ENCODE results near the gene ANAPC7.
"Not testable (repeated sequence)": the region's sequence is repeated elsewhere in the genome, so short reads cannot be mapped to it uniquely, and the experiment has no call there.

Gene ANAPC7

DNA sequence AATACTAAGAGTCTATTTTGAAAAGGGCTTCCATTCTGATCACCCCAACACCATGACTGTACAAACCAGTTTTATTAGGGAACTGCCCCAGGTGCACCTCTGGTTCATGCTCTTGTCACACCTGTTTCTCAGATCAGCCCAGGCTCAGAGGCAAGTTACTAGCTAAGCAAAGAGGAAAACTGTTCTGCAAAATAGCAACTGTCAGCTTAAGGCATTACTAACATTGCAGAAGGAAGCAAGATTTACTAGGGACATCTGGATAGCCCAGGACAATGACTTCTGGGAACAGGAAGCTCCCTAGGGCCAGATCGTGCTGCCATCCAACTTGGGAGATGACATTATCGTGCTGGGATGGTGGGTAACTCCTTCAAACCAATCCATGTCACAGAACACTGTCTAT, 30.1 kb downstream of the ANAPC7 start:
- no peak for DNase-seq

DNA sequence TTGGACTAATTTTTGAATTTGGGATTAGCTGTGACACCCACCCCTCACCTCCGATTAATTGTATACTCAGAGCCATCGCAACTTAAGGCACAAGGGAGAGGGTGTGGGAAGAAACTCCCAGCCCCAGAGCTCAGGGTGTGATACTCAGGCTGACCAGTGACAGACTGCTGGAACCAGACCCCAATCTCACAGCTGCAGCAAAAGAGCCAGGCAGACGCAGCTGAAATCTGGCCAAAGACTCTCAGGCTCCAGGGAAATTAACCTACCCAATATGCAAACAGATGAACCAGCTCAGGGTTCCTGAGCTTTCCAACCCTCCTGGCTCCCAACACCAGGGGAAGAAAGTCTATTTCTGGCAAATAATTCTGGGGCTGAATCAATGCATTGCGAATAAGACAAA, 30.5 kb downstream of the ANAPC7 start:
- DNase-seq, result no peak

DNA sequence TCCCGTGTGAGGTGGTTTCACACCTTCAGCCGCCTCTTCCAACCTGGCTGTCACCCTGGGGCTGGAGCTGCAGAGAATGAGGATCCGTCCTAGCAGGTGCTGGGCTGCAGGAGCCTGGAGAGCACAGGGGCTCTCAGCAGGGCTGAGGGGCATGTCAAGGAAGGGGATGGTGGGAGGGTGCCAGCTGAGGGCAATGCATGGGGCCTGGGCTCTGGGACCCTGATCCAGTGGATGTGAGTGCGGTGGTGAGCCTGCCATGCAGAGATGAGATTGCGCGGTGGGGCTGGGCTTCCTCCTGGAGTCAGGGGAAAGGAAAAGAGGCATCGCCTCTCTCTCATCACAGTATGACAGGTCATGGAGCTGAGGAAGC, 31.5 kb downstream of the ANAPC7 start:
- DNase-seq, result no peak

DNA sequence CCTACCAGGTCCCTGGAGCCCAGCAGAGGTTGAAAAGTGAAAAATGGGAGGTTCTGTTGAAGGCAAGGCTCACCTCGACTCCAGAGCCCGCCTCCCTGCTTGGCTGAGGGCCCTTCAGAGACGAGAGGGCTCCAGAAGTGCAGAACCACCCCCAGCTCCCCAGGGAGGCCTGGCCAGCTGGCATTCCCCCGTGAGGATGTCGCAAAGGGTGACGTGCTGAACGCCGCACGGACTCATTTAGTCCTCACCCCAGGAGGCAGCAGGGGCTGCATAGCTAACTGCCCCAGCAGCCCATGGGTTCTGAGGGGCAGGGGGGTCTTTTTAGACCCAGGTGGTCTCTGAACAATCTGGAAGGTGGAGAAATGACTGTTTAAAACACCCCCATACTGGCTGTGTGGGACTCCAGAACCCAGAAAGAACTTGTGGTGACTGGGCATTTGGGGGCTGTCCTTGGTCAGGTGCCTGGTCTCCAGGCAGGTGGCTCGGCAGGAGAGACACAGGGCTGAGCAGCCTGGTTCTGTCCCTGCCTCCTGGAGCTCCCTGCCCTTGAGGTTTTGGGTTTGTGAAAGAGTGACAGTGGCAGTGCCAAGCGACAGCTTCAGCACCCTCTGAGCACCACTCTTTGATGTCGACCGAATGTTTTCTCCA, 32.0 kb downstream of the ANAPC7 start:
- no peak for DNase-seq

DNA sequence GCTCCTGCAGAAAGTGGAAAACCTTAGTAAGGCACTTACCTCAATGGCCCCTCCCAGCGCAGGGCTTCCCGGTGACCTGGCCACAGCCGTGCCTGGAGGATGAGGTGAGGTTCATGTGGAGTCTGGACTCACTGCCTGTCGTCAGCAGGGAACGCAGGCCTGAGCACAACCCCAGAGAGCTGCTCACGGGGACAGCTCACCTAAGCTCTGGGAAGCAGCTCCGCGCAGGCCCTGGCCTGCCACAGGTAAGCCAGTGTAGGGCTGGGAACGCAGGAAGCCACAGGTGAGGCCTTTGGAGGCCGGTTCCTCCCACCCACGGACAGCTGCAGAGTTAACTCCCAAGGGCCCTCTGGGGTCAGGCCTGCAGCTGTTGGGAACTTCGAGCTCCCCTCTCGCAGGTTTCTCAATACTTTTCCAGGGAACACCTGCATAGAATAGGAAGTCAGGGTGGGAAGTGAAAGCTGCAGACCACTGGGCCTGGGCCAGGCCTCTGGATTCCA, 32.7 kb downstream of the ANAPC7 start:
- no peak for DNase-seq

DNA sequence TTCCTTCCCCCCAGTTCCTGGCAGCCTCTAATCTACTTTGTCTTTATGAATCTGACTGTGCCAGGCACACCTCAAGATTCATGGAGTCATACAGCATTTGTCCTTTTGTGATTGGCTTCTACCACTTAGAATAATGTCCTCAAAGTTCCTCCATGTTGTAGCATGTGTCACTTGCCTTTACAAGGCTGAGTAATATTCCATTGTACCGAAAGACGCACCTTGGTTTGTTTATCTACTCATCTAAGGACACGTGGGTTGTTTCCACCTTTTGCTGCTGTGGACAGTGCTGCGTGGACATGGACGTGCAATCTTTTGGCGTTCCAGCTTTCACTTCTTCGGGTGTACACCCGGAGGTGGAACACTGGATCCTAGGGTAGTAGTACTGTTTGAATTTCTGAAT, 33.5 kb downstream of the ANAPC7 start:
- no peak for DNase-seq

DNA sequence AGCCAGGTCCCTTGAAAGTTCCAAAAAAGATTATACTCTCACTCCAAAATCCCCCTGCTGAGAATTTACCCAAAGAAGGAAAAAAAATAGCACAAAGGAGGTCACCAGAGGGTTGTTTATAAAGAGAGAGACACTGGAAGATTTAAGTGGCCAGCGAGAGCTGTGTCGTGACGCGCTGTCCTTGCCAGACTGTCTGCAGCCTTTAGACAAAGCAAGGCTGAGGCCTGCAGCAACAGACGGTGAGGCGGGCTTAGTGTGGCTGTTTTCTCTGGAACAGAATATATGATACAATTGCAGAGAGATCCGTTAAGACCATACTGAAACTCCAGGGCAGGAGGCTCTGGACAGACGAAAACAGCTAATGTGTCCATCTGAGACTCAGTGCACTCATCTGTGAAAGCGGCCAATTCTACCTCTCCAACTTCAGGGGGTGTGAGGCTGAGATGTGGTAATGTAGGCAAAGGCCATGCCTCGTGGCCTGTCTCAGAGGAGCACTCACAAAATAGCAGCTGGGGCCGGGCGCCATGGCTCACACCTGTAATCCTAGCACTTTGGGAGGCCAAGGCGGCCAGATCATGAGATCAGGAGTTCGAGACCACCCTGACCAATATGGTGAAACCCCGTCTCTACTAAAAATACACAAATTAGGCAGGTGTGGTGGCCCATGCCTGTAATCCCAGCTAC, 36.2 kb downstream of the ANAPC7 start:
- DNase-seq, result peak; percentile 47

DNA sequence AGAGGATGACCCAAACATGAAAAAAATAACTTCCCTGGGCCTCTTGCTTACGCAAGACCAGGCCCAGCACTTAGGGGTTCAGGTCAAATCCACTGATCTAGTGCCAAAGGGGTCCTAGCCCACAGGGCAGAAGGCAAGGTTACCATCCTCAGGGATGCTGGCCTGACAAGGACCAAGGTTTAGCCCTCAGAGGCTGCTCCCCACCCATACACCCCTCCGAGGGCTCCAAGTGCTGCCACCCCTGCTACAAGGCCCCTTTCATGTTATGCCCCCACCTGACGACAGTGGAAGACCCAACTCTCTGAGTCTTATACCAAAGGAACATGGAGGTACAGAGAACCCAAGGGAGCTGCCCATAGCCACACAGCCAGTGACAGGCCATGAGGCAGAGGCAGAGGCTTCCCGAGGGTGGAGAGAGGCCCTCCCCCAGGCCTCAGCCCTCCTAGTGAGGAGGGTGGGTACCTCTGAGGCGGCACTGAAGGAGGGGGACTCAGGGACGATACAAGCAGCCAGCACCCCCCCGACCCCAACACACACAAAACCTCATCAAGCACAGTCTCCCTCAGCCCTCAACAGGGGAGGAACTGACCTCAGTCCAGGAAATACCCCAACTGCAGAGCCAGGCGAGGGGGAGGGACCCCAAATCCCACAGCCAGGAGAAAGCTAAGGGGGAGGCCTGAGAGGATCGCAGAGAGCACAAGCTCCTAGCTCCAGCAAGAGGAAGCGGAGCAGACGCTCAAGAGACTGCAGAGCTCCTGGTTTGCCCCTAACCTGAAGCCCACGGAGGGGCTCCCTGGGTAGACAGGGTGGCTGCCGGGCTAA, 37.0 kb downstream of the ANAPC7 start:
- DNase-seq, result no peak

DNA sequence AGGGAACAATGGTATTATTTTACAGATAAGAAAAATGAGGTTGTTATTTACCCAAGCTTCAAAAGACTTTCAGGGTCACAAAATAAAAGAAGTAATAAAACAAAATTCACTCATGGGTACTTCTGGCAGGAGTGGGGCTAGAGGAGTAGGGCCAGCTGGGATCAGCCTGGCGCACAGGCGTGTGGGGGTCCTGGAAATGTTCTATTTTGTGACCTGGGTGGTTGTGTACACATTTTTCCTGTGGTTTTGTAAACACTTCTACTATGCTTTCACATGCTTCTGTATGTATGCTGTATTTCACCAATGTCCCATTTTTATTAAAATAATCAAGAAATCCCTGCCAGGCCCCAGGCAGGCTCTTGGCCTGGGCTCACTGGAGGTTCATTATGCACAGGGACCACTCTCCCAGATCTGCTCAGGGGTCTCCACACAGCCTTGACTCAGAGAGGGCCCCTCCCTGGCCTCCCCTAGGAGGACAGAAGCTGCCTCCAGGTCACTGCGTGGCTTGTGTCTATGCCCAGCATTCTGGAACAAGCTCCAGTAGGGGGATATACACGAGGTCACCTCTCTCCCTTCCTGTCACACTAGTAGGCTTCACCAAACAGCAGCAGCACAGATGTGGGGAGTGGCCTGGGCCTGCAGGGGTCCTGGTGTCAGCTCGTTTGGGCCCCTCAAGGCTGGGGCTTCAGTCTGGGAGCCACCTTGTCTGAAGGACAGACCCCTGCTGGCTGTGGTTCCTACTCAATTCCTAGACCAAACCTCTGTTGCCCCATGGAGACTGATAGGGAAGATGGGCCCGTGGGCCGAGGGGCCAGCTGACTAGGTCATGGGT, 37.8 kb downstream of the ANAPC7 start:
- no peak for DNase-seq

DNA sequence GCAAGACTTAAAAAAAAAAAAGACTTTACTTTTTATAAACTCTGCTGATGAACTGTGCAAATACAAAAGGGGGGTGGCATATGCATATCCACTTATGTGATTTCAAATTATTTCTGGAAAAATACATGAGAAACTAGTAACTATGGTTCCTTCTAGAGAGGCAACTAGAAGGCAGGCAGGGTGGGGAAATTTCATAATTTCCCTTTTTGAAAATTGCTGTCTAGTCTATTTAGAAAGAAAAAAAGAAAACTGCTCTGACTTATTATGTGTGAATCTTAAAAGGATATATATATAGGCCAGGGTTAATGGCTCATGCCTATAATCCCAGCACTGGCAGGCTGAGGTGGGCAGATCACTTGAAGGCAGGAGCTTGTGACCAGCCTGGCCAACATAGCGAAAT, 42.3 kb downstream of the ANAPC7 start:
- no peak for DNase-seq

DNA sequence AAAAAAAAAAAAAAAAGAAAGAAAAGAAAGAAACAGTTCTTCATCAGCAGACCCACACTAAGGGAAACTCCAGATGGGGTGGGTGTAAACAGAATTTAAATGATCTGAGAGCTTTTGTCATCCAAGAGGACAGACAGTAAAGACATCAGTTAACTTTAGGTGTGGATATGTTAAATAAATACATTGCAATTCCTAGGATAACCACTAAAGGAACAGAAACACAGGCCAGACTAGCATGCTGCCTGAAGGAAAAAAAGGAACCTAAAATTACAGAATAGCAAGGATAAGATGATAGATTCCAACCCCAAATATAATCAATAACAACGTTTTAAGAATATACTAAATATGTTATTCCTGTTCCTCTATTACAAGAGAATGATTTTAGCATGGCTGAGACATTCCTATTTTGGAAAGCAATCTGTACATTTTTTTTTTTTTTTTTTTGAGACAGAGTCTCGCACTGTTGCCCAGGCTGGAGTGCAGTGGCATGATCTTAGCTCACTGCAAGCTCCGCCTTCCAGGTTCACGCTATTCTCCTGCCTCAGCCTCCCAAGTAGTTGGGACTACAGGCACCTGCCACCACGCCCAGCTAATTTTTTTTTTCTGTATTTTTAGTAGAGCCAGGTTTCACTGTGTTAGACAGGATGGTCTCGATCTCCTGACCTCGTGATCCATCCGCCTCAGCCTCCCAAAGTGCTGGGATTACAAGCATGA, 45.0 kb downstream of the ANAPC7 start:
- not testable (repeated sequence) for DNase-seq

DNA sequence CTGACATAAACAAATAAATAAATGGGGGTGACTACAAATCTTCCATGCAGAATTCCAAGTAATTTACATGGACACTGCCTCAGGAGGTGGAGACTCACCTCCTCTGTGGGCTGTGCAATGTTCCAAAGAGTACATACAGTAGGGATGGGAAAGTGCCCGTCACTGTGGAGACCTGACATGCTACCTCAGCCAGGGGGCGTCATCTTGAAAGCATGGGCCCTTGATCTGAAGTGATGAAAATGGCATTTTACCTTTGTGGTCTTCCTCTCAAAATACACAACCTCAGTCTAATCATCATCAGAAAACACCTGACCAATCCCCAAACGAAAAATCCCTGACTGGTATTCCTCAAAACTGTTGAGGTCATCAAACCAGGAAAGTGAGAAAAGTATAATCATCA, 48.4 kb downstream of the ANAPC7 start:
- no peak for DNase-seq

DNA sequence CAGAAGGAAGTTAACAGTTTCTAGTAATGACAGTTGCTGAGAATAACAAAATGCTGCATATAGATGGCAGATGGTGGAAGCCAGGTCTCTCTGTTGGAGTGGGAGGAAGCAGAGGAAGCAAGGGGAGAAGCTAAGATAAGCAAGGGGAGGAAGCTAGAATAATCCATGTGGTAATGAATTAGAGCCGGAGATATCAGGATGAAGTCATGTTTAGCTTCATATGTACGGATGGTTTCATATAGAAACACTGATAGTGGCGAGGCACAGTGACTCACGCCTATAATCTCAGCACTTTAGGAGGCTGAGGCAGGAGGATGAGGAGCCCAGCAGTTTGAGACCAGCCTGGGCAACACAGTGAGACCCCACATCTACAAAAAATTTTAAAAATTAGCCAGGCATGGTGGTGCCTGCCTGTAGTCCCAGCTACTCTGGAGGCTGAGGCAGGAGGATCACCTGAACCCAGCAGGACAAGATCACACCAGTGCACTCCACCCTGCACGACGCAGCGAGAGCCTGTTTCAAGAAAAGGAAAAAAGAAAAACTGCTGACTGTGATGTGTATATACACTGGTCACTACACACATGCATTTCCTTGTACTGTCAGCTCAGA, 49.2 kb downstream of the ANAPC7 start:
- no peak for DNase-seq

DNA sequence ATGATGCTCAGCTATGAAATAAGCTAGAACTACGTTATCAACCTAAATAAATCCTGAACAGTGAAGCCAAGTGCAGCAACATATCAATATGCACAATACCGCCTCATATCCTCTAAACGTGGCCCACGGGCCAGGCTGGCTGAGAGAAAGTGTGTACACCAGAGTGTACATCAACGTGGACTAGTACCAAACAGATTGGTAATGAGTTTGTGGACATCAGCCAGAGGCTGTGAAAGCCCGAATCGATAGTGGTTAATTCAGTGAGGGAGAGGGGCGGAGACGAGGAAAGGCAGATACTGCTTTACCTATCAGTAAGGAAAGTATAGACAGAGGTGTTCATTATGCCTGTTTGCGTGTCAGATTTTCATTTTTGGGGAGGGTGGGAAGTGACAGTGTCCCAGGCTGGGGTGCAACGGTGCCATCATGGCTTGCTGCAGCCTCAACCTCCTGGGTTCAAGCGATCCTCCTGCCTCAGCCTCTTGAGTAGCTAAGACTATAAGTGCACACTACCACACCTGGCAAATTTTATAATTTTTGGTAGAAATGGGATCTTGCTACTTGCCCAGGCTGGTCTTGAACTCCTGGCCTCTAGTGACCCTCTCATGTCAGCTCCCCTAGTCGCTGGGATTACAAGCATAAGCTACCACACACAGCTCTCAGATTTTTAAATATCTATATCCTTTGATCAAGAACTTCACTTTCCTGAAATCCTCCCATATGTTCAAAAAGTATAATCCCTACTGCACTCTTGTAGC, 50.1 kb downstream of the ANAPC7 start:
- DNase-seq, result no peak

DNA sequence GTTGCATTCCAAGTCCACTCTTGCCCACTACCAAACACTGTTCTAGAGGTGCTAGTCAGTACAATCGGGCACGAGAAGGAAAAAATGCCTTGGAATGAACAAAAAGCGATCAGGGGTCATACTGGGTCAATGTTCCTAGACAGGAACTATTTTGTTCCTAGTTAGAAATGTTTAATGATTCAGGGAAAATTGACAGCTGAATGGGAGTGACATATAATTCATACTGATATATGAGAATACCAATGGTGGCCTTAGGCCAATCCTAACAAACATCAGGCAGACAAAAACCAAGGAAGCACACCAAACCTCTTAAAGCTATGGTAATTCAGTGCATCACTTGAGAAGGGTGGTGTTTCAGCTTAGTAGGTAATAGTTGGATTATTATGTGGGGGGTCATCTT, 51.1 kb downstream of the ANAPC7 start:
- DNase-seq, result no peak

DNA sequence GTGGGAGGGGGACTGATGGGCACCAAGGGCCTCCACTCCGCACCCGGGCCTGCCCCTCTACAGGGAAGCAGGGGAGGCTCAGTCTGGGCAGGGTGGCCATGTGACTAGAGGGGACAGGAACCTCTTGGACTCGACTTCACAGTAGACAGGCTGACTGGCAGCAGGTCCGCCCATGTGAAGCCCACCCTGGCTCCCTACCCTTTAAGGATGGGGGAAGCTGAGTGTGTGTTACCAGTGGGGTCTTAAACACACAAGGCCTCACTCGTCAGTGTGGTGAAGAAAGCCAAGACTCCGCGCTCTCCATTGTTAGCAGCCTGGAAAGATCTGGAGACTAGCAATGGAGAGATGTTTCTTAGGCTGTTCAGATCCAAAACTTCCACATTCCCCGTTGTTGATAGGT, 52.4 kb downstream of the ANAPC7 start:
- no peak for DNase-seq

DNA sequence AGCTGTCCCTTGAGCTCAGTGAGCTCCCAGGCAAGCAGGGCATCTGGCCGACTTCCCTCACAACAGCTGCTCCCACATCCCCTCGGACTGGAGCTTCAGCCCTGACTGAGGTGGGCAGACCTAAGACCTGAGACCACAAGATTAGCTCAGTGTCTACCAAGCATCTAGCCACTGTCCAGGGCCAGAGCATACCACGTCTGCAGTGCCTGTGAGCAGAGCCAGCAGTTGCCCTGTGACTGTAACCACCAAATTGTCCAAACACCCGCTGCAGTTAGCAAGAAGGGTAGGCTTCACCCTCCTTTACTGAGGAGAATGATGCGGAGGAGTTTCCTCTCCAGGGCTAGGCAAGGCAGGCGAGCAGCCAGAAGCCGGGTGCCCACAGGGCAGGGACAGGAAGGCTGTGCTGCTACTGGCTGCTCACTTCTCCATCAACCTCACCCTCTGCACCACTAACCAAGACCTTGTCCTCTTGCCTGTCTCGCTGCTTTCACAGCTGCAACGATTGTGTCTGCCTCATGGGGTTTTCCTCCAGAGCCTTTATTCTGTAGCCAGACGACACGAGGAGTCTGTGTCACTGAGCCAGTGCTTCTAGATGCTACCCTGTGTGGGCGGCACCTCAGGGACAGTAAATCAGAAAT, 53.9 kb downstream of the ANAPC7 start:
- DNase-seq, result no peak

DNA sequence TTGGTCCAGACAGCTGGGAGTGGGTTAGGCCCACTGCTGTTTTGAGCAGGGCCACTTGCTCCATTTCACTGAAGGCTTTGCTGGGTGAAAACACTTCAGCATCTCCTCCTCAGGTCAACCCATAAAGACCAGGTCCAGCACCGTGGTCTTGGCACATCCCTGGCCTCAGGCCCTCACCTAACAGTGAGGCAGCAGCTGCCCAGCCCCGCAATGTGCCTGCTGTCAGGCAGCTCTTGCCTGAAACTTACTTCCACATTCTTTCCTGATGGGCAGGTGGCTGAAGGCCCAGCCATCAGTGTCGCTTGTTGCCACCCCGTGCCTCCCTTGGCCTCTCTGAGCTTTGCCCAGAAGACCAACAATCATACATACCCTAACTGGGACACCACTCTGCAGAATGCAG, 54.4 kb downstream of the ANAPC7 start:
- no peak for DNase-seq

DNA sequence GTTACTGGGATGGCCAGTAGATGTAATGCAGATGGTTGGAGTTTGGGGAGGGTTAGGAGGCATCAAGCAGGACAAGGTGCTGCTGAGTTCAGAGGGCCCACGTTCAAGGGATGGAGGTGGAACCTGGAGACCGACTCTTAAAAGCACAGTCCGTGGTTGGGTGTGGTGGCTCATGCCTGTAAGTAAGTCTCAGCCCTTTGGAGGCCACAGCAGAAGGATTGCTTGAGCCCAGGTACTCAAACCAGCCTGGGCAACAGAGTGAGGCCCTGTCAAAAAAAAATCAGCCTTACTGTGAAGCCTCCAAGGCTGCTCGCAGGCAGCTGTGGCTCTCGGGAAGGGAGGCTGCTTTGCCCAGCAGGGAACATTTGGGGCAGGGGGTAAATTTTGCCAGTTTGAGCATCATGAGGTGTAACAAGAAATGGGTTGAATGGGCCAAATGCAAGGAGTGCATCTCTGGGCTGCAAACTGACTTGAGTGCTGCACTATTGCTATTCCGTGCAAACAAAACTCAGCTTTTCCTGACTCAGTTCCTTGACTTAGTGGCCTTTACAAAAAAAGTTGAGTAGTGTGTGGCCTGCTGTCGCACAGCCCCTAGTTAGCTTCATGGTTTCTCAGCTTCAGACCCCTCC, 55.0 kb downstream of the ANAPC7 start:
- DNase-seq, result no peak

DNA sequence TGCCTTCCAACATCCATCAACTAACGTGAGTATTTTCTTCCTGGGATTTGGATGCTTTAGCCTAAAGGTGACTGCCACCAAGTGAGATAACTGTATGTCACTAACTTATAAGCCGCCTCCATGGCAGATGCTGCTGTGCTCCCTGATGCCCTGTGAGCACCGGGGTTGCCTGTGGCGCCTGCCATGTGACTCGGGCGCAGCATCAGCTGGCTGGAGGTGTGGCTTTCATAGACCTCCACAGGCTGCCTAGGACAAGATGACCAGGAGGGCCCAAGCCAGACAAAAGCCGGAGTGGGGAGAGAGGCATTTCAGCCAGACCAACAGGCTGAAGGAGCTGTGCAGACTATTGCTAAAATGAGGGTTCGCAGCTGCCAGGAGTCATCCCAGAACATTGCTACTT, 55.7 kb downstream of the ANAPC7 start:
- no peak for DNase-seq

Data from retina (tissue), 1 donor.